Neural cell (in vitro differentiated cells): ENCODE results near the gene CD40. TPM values are rescaled to one million over a fixed set of nuclear protein-coding genes. Genes with fewer than 3 reads are reported as not detected.

Experiments used
- H2AFZ ChIP-seq: fragments of 200-600, 300-800 bp; sonication (generic), shearing (Covaris generic); 2 replicates; pipeline ENCODE4 v1.6.0; 2014; ENCODE audit warnings: low read depth, mild to moderate bottlenecking, antibody characterized with exemption, low read length, moderate library complexity
- H3F3A ChIP-seq: fragments of 200-600 bp; shearing (Covaris generic); 2 replicates; pipeline ENCODE4 v1.6.1; 2016; ENCODE audit warnings: mild to moderate bottlenecking, moderate library complexity, mixed read lengths, antibody characterized with exemption, low read length; ENCODE audit not compliant: insufficient read depth, poor library complexity, severe bottlenecking
- H3K27ac ChIP-seq: fragments of 200-600, 300-800 bp; sonication (generic), shearing (Covaris generic); 2 replicates; pipeline ENCODE4 v1.5.1; 2014; ENCODE audit warnings: mild to moderate bottlenecking, low read length, moderate library complexity
- H3K27me3 ChIP-seq: fragments of 300-800, 200-600 bp; sonication (generic), shearing (Covaris generic); 2 replicates; pipeline ENCODE4 v1.6.0; 2014; ENCODE audit warnings: mild to moderate bottlenecking, low read depth, low read length, moderate library complexity; ENCODE audit not compliant: insufficient read depth
- H3K36me3 ChIP-seq: fragments of 300-800, 200-600 bp; sonication (generic), shearing (Covaris generic); 2 replicates; pipeline ENCODE4 v1.5.1; 2014; ENCODE audit warnings: mild to moderate bottlenecking, antibody characterized with exemption, low read length, moderate library complexity; ENCODE audit not compliant: insufficient read depth
- H3K4me2 ChIP-seq: fragments of 300-800, 200-600 bp; sonication (generic), shearing (Covaris generic); 2 replicates; pipeline ENCODE4 v1.6.0; 2014; ENCODE audit warnings: mild to moderate bottlenecking, low read length
- H3K4me3 ChIP-seq: fragments of 300-800, 200-600 bp; sonication (generic), shearing (Covaris generic); 2 replicates; pipeline ENCODE4 v1.5.1; 2014; ENCODE audit warnings: mild to moderate bottlenecking, low read length, moderate library complexity
- H3K79me2 ChIP-seq: fragments of 200-600 bp; shearing (Covaris generic); replicated peaks from 2 replicates; pipeline ENCODE4 v1.6.0; 2014; ENCODE audit warnings: mild to moderate bottlenecking, low read length, moderate library complexity; ENCODE audit not compliant: insufficient read depth
- H3K9ac ChIP-seq: fragments of 300-800, 200-600 bp; sonication (generic), shearing (Covaris generic); 2 replicates; pipeline ENCODE4 v1.6.1; 2016; ENCODE audit warnings: mild to moderate bottlenecking, low read length, mixed read lengths
- H3K9me2 ChIP-seq: fragments of 200-600 bp; shearing (Covaris generic); 2 replicates; pipeline ENCODE4 v1.6.1; 2016; ENCODE audit warnings: mild to moderate bottlenecking, low read length, mixed read lengths; ENCODE audit not compliant: insufficient read depth
- H3K9me3 ChIP-seq: fragments of 200-600, 300-800 bp; sonication (generic), shearing (Covaris generic); 2 replicates; pipeline ENCODE4 v1.6.1; 2016; ENCODE audit warnings: mild to moderate bottlenecking, mixed run types, low read length, moderate library complexity, mixed read lengths
- H4K20me1 ChIP-seq: fragments of 200-600 bp; shearing (Covaris generic); 2 replicates; pipeline ENCODE4 v1.6.1; 2016; ENCODE audit warnings: mild to moderate bottlenecking, mixed run types; ENCODE audit not compliant: insufficient read depth
- CTCF ChIP-seq: fragments of 450-650 bp; IDR thresholded peaks from 2 replicates; pipeline ENCODE4 v1.5.1; 2014; ENCODE audit warnings: antibody characterized with exemption, mild to moderate bottlenecking, moderate library complexity; ENCODE audit not compliant: poor library complexity, severe bottlenecking
- EP300 ChIP-seq: fragments of 450-650 bp; conservative IDR thresholded peaks from 2 replicates; pipeline ENCODE4 v1.6.1; 2014; ENCODE audit warnings: antibody characterized with exemption, mild to moderate bottlenecking, moderate library complexity; ENCODE audit not compliant: poor library complexity, severe bottlenecking
- EZH2 ChIP-seq: fragments of 200-600, 300-800 bp; shearing (Covaris generic), sonication (generic); IDR thresholded peaks from 2 replicates; pipeline ENCODE4 v1.6.1; 2014; ENCODE audit warnings: antibody characterized with exemption, low read length, borderline replicate concordance, mild to moderate bottlenecking; ENCODE audit not compliant: insufficient read depth, poor library complexity, severe bottlenecking
- MXI1 ChIP-seq: fragments of 450-650 bp; conservative IDR thresholded peaks from 2 replicates; pipeline ENCODE4 v1.6.1; 2014; ENCODE audit warnings: antibody characterized with exemption, mild to moderate bottlenecking; ENCODE audit not compliant: poor library complexity, severe bottlenecking
- POLR2AphosphoS5 ChIP-seq: IDR thresholded peaks from 2 replicates; pipeline ENCODE4 v1.6.1; 2012
- RAD21 ChIP-seq: fragments of 450-650 bp; conservative IDR thresholded peaks from 2 replicates; pipeline ENCODE4 v1.6.1; 2014; ENCODE audit warnings: antibody characterized with exemption, mild to moderate bottlenecking, moderate library complexity
- REST ChIP-seq: IDR thresholded peaks from 2 replicates; pipeline ENCODE4 v1.6.1; 2012; ENCODE audit warnings: borderline replicate concordance
- SMC3 ChIP-seq: fragments of 450-650 bp; conservative IDR thresholded peaks from 2 replicates; pipeline ENCODE4 v1.6.1; 2014; ENCODE audit warnings: antibody characterized with exemption, mild to moderate bottlenecking, moderate library complexity; ENCODE audit not compliant: poor library complexity
- TAF1 ChIP-seq: IDR thresholded peaks from 2 replicates; pipeline ENCODE4 v1.6.1; 2012; ENCODE audit warnings: low read depth
- polyA plus RNA-seq: library from polyadenylated mRNA; depleted of rRNA; stranded (reverse); fragments of >200 nt; gene quantifications from 2 replicates; pipeline ENCODE4 v1.2.3, GENCODE V29; 2014

CD40 gene
- polyA plus RNA-seq, 1 donor from 2014 or later = not detected

- Histone ChIP-seq H4K20me1 (peaks cover 34% of the 10 kb centered on the region), H3K9me3 (no peaks in the 10 kb centered on the region), H3K27ac (no peak overlapping the region), H3K9me2 (no peaks in the 10 kb centered on the region), H3K79me2 (peaks cover 96% of the 10 kb centered on the region), H3K9ac (no peak overlapping the region), H3F3A (no peaks in the 10 kb centered on the region), H3K4me3 (no peak overlapping the region), H3K4me2 (no peak overlapping the region), H3K27me3 (no peaks in the 10 kb centered on the region), H3K36me3 (no peaks in the 10 kb centered on the region), H2AFZ (no peak overlapping the region)
- TF ChIP-seq MXI1 = no peak
- no peak for TF ChIP-seq REST
- TF ChIP-seq POLR2AphosphoS5 = no peak
- no peak for TF ChIP-seq TAF1
- no peak for TF ChIP-seq RAD21
- TF ChIP-seq EP300 = no peak
- TF ChIP-seq SMC3 = no peak
- TF ChIP-seq CTCF = no peak
- TF ChIP-seq EZH2 = no peak
Measured at GRCh38 chr20:46084805-46085178, 33.3 kb upstream of the CD40 start.

GRCh38 chr20:46085179-46085851, 32.8 kb upstream of the CD40 start:
- Histone ChIP-seq H3K79me2 (peaks cover 91% of the 10 kb centered on the region), H3F3A (no peaks in the 10 kb centered on the region), H4K20me1 (peaks cover 34% of the 10 kb centered on the region), H3K9me3 (no peaks in the 10 kb centered on the region), H3K27me3 (no peaks in the 10 kb centered on the region), H3K36me3 (no peaks in the 10 kb centered on the region), H2AFZ (no peak overlapping the region), H3K9me2 (no peaks in the 10 kb centered on the region), H3K27ac (no peak overlapping the region), H3K4me3 (no peak overlapping the region), H3K4me2 (no peak overlapping the region), H3K9ac (no peak overlapping the region)
- TF ChIP-seq POLR2AphosphoS5 (no peak), EP300 (no peak), CTCF (no peak), MXI1 (no peak), RAD21 (no peak), SMC3 (no peak), TAF1 (no peak), REST (no peak), EZH2 (no peak)
